ENCODE measurements around the gene KMT5B.

GRCh38 chr11:68186061-68186460 lies 27.0 kb downstream of the KMT5B start:
- TF ChIP-seq CTCF (conservative IDR thresholded peaks at IDR 0.05 in 1 of 2, IDR thresholded peaks at IDR 0.05 in 1 of 2; ENCODE audit: low read depth in 1 of 2, low read length in 2 of 2) (no peak), EZH2 (IDR thresholded peaks at IDR 0.05; ENCODE audit: low read length, missing control alignments) (no peak)

Measured in fibroblast of lung (primary cell).